NCI-H2171 treated with DMSO at 0.1 percent for 48 hours (cell line): ENCODE results near the gene EZH2.

Source experiments
- DNase-seq: peaks from one replicate; lab custom pipeline; 2025; lab: John Stamatoyannopoulos, UW

The EZH2 gene

GRCh38 chr7:148854983-148855382, 29.1 kb downstream of the EZH2 start:
- DNase-seq = no peak

- DNase-seq = no peak
Observed at GRCh38 chr7:148852272-148852671, 31.8 kb downstream of the EZH2 start.

- DNase-seq = no peak
Observed at GRCh38 chr7:148850564-148850963, 33.5 kb downstream of the EZH2 start.

- DNase-seq = no peak
Observed at GRCh38 chr7:148849393-148850098, 34.5 kb downstream of the EZH2 start.

- peak; percentile 8 for DNase-seq
Observed at GRCh38 chr7:148847815-148848734, 36.0 kb downstream of the EZH2 start.

- no peak for DNase-seq
Observed at GRCh38 chr7:148838905-148839304, 45.2 kb downstream of the EZH2 start.

GRCh38 chr7:148835854-148836253, 48.2 kb downstream of the EZH2 start:
- DNase-seq = no peak

GRCh38 chr7:148834605-148835004, 49.5 kb downstream of the EZH2 start:
- no peak for DNase-seq

GRCh38 chr7:148831782-148832181, 52.3 kb downstream of the EZH2 start:
- DNase-seq = no peak

GRCh38 chr7:148830897-148831692, 53.0 kb downstream of the EZH2 start:
- DNase-seq = no peak

- no peak for DNase-seq
Observed at GRCh38 chr7:148828965-148829364, 55.1 kb downstream of the EZH2 start.

GRCh38 chr7:148825338-148825737, 58.8 kb downstream of the EZH2 start:
- DNase-seq = no peak

GRCh38 chr7:148824864-148825263, 59.2 kb downstream of the EZH2 start:
- no peak for DNase-seq

- no peak for DNase-seq
Observed at GRCh38 chr7:148821422-148821821, 62.7 kb downstream of the EZH2 start.

GRCh38 chr7:148819697-148820360, 64.3 kb downstream of the EZH2 start:
- no peak for DNase-seq

- no peak for DNase-seq
Observed at GRCh38 chr7:148815612-148816011, 68.5 kb downstream of the EZH2 start.

GRCh38 chr7:148814922-148815559, 69.0 kb downstream of the EZH2 start:
- DNase-seq = no peak

GRCh38 chr7:148813890-148814289, 70.2 kb downstream of the EZH2 start:
- no peak for DNase-seq

- no peak for DNase-seq
Observed at GRCh38 chr7:148811892-148812291, 72.2 kb downstream of the EZH2 start.

GRCh38 chr7:148809856-148810255, 74.2 kb downstream of the EZH2 start:
- DNase-seq = no peak

GRCh38 chr7:148807436-148807835, 76.7 kb downstream of the EZH2 start:
- DNase-seq = peak; percentile 64
